HG02610 (cell line): Measurements from ENCODE around the gene HTR4.

Experiments used
- ATAC-seq: cut with Tn5 transposase; IDR thresholded peaks from one replicate; pipeline ENCODE4 v1.9.1; 2021; ENCODE audit warnings: mild to moderate bottlenecking, moderate library complexity; ENCODE audit not compliant: unreplicated experiment

Gene HTR4

GRCh38 chr5:148615644-148616275, 38.6 kb downstream of the HTR4 start:
- no peak for ATAC-seq

GRCh38 chr5:148607406-148607805, 46.9 kb downstream of the HTR4 start:
- no peak for ATAC-seq

GRCh38 chr5:148606296-148606695, 48.0 kb downstream of the HTR4 start:
- no peak for ATAC-seq

- ATAC-seq: no peak
These were observed 55.1 kb downstream of the HTR4 start for GRCh38 chr5:148599187-148599586.

GRCh38 chr5:148595697-148596096, 58.6 kb downstream of the HTR4 start:
- no peak for ATAC-seq

GRCh38 chr5:148586796-148587195, 67.5 kb downstream of the HTR4 start:
- no peak for ATAC-seq

GRCh38 chr5:148585988-148586387, 68.3 kb downstream of the HTR4 start:
- ATAC-seq: no peak

- ATAC-seq: no peak
These were observed 70.2 kb downstream of the HTR4 start for GRCh38 chr5:148584103-148584502.

- no peak for ATAC-seq
These were observed 70.8 kb downstream of the HTR4 start for GRCh38 chr5:148583421-148583965.

GRCh38 chr5:148574167-148574566, 80.2 kb downstream of the HTR4 start:
- ATAC-seq: no peak

- no peak for ATAC-seq
These were observed 81.0 kb downstream of the HTR4 start for GRCh38 chr5:148573374-148573773.

- no peak for ATAC-seq
These were observed 84.4 kb downstream of the HTR4 start for GRCh38 chr5:148569948-148570347.

GRCh38 chr5:148565148-148565547, 89.2 kb downstream of the HTR4 start:
- ATAC-seq: no peak

GRCh38 chr5:148563021-148563420, 91.3 kb downstream of the HTR4 start:
- ATAC-seq: no peak

GRCh38 chr5:148561801-148562311, 92.5 kb downstream of the HTR4 start:
- no peak for ATAC-seq

GRCh38 chr5:148559461-148559860, 94.9 kb downstream of the HTR4 start:
- no peak for ATAC-seq

- no peak for ATAC-seq
These were observed 95.4 kb downstream of the HTR4 start for GRCh38 chr5:148558892-148559291.

- ATAC-seq: no peak
These were observed 97.5 kb downstream of the HTR4 start for GRCh38 chr5:148556835-148557234.

- no peak for ATAC-seq
These were observed 99.7 kb downstream of the HTR4 start for GRCh38 chr5:148554621-148555020.

GRCh38 chr5:148543727-148544126, 110.6 kb downstream of the HTR4 start:
- no peak for ATAC-seq

GRCh38 chr5:148542812-148543211, 111.5 kb downstream of the HTR4 start:
- ATAC-seq: no peak

GRCh38 chr5:148541054-148541835, 113.1 kb downstream of the HTR4 start:
- no peak for ATAC-seq
